BE2C (cell line): ENCODE data around the gene COL4A2.

ENCODE experiments used
- DNase-seq: peaks from one replicate; pipeline ENCODE4 v3.0.0-alpha.2; 2020
- H3K27me3 ChIP-seq: fragments of 250-450 bp; sonication (Bioruptor Pico); 2 replicates; pipeline ENCODE4 v1.5.1; 2020; ENCODE audit warnings: mild to moderate bottlenecking
- H3K36me3 ChIP-seq: fragments of 250-450 bp; sonication (Bioruptor Pico); 2 replicates; pipeline ENCODE4 v1.5.1; 2020; ENCODE audit warnings: mild to moderate bottlenecking
- H3K4me1 ChIP-seq: fragments of 250-450 bp; sonication (Bioruptor Pico); 2 replicates; pipeline ENCODE4 v1.5.1; 2020
- H3K4me3 ChIP-seq: 2 replicates; pipeline ENCODE4 v1.5.1; 2011; ENCODE audit warnings: low read depth, low read length
- H3K9me3 ChIP-seq: fragments of 250-450 bp; sonication (Bioruptor Pico); 2 replicates; pipeline ENCODE4 v1.5.1; 2020
- CTCF ChIP-seq: IDR thresholded peaks from 2 replicates; pipeline ENCODE4 v1.5.1; 2012; ENCODE audit warnings: mild to moderate bottlenecking, low read depth, low read length

The COL4A2 gene

GRCh38 chr13:110294622-110295021 is 12.5 kb upstream of the COL4A2 start:
- no peak for DNase-seq
- TF ChIP-seq CTCF = no peak
- peaks cover 33% of the 10 kb centered on the region for H3K27me3 ChIP-seq
- H3K4me1 ChIP-seq = no peaks in the 10 kb centered on the region
- no peaks in the 10 kb centered on the region for H3K36me3 ChIP-seq
- no peaks in the 10 kb centered on the region for H3K9me3 ChIP-seq
- no peak overlapping the region for H3K4me3 ChIP-seq

- no peaks in the 10 kb centered on the region for H3K36me3 ChIP-seq
- no peak for DNase-seq
- H3K4me3 ChIP-seq = no peak overlapping the region
- no peaks in the 10 kb centered on the region for H3K4me1 ChIP-seq
- TF ChIP-seq CTCF = no peak
- no peaks in the 10 kb centered on the region for H3K9me3 ChIP-seq
- peaks cover 49% of the 10 kb centered on the region for H3K27me3 ChIP-seq
Measured at GRCh38 chr13:110297011-110297410, 10.1 kb upstream of the COL4A2 start.

DNA sequence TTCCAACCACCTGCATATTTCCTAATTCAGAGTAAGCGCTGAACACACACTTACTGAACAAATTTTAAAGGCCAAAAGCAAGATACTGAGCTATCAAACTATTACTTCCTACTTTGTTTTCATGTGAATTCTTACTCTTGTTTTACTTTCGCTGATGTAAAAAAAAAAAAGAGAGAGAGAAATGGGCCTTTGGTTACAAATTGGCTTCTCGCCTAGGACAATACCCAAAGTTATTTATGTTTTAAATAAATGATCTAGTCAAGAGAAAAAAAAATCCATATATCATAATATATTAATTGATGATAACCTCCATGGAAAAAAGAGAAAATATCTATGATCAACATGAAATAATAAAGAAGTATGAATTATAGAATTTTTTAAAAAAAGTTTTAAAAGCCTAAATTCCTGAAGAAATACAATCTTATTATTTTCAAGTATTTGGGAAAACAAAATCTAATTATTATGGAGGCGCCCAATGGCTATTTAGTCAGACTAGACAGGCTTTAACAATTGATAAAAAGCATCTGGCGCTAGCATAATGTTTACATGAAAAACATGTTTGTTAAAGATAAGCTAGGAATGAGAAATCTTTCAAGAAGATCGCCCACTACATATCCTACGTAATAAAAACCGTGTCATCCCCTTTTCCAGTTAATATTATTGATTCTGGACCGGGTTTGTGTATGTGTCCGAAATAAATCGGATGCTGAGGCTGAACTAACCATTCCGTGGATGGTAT is 9.1 kb upstream of the COL4A2 start:
- no peak overlapping the region for H3K4me3 ChIP-seq
- no peaks in the 10 kb centered on the region for H3K36me3 ChIP-seq
- H3K27me3 ChIP-seq = peaks cover 58% of the 10 kb centered on the region
- H3K4me1 ChIP-seq = no peaks in the 10 kb centered on the region
- TF ChIP-seq CTCF = no peak
- H3K9me3 ChIP-seq = no peaks in the 10 kb centered on the region
- no peak for DNase-seq

DNA sequence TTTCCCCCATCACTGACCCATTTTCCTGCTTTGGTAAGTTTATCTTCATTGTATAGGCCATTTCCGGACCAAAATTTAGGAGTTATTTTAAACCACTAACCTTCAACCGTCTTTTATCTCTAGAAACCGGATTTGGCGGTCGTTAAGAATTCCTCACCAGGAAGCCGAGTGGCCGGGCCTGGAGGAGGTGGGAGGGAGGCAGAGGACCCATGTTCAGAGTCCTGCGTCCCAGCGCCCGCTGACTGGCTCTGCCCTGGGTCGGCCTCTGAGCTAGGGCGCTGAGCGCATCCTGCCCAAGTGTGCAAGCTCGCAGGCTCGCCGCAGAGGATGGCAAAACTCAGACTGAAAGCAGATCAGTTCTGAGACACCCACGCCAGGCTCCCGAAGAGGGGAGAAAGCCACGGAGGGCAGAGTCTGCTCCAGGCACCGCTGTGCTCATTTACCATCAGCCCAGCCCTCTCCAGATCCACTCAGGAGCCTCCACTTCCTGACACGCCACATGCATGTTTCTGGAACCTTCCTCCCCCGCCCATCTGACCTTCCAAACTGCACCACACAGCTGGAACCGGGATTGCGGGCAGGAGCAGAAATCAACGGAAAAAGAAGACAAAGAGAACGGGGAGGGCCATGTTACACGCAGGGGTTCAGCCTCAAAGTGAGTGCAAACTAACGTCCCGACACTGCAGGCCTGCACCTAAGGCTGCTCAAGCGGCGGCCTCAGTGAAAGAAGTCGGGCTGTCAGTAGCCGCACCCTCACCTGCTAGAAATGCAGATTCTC is 8.4 kb upstream of the COL4A2 start:
- TF ChIP-seq CTCF = no peak
- Histone ChIP-seq H3K4me3 (no peak overlapping the region), H3K36me3 (no peaks in the 10 kb centered on the region), H3K4me1 (no peaks in the 10 kb centered on the region), H3K9me3 (no peaks in the 10 kb centered on the region), H3K27me3 (peaks cover 61% of the 10 kb centered on the region)
- no peak for DNase-seq

DNA sequence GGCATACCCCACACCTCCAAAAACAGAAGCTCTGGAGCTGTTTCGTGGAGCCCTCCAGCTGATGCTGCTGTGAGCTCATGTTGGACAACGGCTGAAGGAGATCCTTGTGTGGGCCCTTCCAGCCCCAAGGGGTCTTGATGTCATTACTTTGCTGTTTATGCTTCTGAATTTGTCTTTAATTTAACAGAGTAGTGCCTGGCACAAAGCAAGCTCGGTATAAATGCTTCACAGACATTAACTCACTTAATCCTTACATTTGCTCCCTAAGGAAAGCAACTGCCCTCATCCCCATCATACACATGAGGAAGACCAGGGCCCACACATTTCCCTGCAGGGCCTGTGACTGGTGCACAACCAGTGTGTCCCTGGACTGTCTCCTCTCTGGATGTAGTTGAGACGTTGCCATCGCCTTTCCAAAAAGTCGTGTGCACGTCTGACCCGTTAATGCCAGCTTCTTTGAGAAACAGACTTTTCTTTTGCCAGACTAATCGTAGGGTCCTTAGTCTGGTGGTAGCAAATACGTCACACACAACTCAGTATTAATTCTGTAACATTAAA is 7.7 kb upstream of the COL4A2 start:
- no peak for DNase-seq
- H3K4me1 ChIP-seq = no peaks in the 10 kb centered on the region
- no peak overlapping the region for H3K4me3 ChIP-seq
- no peak for TF ChIP-seq CTCF
- no peaks in the 10 kb centered on the region for H3K9me3 ChIP-seq
- H3K36me3 ChIP-seq = no peaks in the 10 kb centered on the region
- H3K27me3 ChIP-seq = peaks cover 68% of the 10 kb centered on the region
